ENCODE measurements around the gene TAS2R50.

- TF ChIP-seq CTCF (IDR thresholded peaks at IDR 0.05) = no peak
- no peak for TF ChIP-seq POLR2AphosphoS5 (IDR thresholded peaks at IDR 0.05)
- TF ChIP-seq POLR2A (IDR thresholded peaks at IDR 0.05) = no peak
Observed at GRCh38 chr12:10960211-10960610, 26.5 kb downstream of the TAS2R50 start.

Measured in breast epithelium (tissue), 3 donors.